OCI-LY1 (cell line): Measurements from ENCODE around the gene ASB15.

ENCODE experiments used
- CTCF ChIP-seq: fragments of 200-600 bp; sonication (generic), shearing (Covaris generic); IDR thresholded peaks from 2 replicates; pipeline ENCODE4 v1.5.1; 2017; ENCODE audit warnings: mild to moderate bottlenecking, antibody characterized with exemption, low read length, moderate library complexity, mixed read lengths
- EZH2 ChIP-seq: fragments of 200-600 bp; sonication (generic), shearing (Covaris generic); IDR thresholded peaks from 2 replicates; pipeline ENCODE4 v1.8.0; 2017; ENCODE audit warnings: borderline replicate concordance, mixed run types, mild to moderate bottlenecking, antibody characterized with exemption, low read length, moderate library complexity, mixed read lengths

- peak; percentile 13; the same call in 1 of the 2 replicates for TF ChIP-seq CTCF
- no peak for TF ChIP-seq EZH2
Observed at GRCh38 chr7:123581162-123581459, 20.5 kb upstream of the ASB15 start.
